ENCODE data around the gene TMEM128. TPM values are rescaled to one million over a fixed set of nuclear protein-coding genes. Genes with fewer than 3 reads are reported as not detected.
"Not testable (repeated sequence)": the region's sequence is repeated elsewhere in the genome, so short reads cannot be mapped to it uniquely, and the experiment has no call there.

TMEM128 gene
- total RNA-seq, 1 donor from 2014 or later = 4.7 TPM

- DNase-seq (ENCODE audit: low spot score) = no peak
- ATAC-seq = no peak
These were observed 45.5 kb downstream of the TMEM128 start for GRCh38 chr4:4202510-4202909.

GRCh38 chr4:4200624-4201023 is 47.4 kb downstream of the TMEM128 start:
- no peak for ATAC-seq

GRCh38 chr4:4195354-4195753 is 52.7 kb downstream of the TMEM128 start:
- no peak for DNase-seq (ENCODE audit: low spot score)

More at GRCh38 chr4:4200624-4201023, 47.4 kb downstream of the TMEM128 start:
- DNase-seq (ENCODE audit: low spot score) = no peak

GRCh38 chr4:4188557-4188956 is 59.5 kb downstream of the TMEM128 start:
- not testable (repeated sequence) for ATAC-seq; DNase-seq (ENCODE audit: low spot score)

More at GRCh38 chr4:4195354-4195753, 52.7 kb downstream of the TMEM128 start:
- no peak for ATAC-seq

Other genes with a start within 250 kb of the TMEM128 start
- not detected for gene OTOP1, start 21.3 kb downstream of the TMEM128 start, total RNA-seq
- gene LYAR, start 41.9 kb upstream of the TMEM128 start, total RNA-seq = 3.0 TPM
- gene ZBTB49, start 42.0 kb upstream of the TMEM128 start, total RNA-seq = 3.2 TPM
- gene NSG1, start 138.9 kb upstream of the TMEM128 start, total RNA-seq = 0.13 TPM